Measurements from ENCODE around the gene SMAD7. TPM values are rescaled to one million over a fixed set of nuclear protein-coding genes. Genes with fewer than 3 reads are reported as not detected.

SMAD7 gene
- total and polyA plus RNA-seq, 2 experiments from 2014 or later: 11.8 to 29.8 TPM

GRCh38 chr18:48876590-48876989 is 74.2 kb downstream of the SMAD7 start:
- Histone ChIP-seq H3K27me3 (ENCODE audit: insufficient read depth) (no peaks in the 10 kb centered on the region), H3K4me2 (no peak overlapping the region), H3K9me2 (ENCODE audit: insufficient read depth) (peaks cover 6% of the 10 kb centered on the region; the same call in 1 of the 2 replicates), H4K20me1 (replicated peaks; ENCODE audit: insufficient read depth) (no peaks in the 10 kb centered on the region), H3K4me1 (ENCODE audit: insufficient read depth) (peaks cover 5% of the 10 kb centered on the region), H3K79me2 (replicated peaks; ENCODE audit: insufficient read depth) (no peaks in the 10 kb centered on the region), H3F3A (replicated peaks; ENCODE audit: low read depth) (no peaks in the 10 kb centered on the region), H3K36me3 (ENCODE audit: insufficient read depth) (no peaks in the 10 kb centered on the region; the same call in 1 of the 2 replicates), H2AFZ (0 out of 2 replicates have a peak overlapping the region, but pooled peaks have one; percentile 10), H3K27ac (ENCODE audit: low read depth) (no peak overlapping the region), H3K4me3 (no peak overlapping the region)
- peaks cover 18% of the 10 kb centered on the region for H3K27me3 Mint-ChIP-seq (ENCODE audit: insufficient read depth, low read depth, poor library complexity)
- H3K27ac Mint-ChIP-seq: no peak overlapping the region
- H3K4me3 Mint-ChIP-seq: no peak overlapping the region
- DNase-seq (ENCODE audit: low spot score): no peak
- no peaks in the 10 kb centered on the region for H3K36me3 Mint-ChIP-seq (ENCODE audit: low read depth)
- H3K9me3 Mint-ChIP-seq: peaks cover 2% of the 10 kb centered on the region; the same call in 2 of the 3 replicates
- no peak for ATAC-seq
- TF ChIP-seq ETS1 (IDR thresholded peaks at IDR 0.05): no peak
- no peak for TF ChIP-seq ZNF331 (CRISPR knock-in tag; IDR thresholded peaks at IDR 0.05; ENCODE audit: low read depth)
- TF ChIP-seq, protein P1, sequence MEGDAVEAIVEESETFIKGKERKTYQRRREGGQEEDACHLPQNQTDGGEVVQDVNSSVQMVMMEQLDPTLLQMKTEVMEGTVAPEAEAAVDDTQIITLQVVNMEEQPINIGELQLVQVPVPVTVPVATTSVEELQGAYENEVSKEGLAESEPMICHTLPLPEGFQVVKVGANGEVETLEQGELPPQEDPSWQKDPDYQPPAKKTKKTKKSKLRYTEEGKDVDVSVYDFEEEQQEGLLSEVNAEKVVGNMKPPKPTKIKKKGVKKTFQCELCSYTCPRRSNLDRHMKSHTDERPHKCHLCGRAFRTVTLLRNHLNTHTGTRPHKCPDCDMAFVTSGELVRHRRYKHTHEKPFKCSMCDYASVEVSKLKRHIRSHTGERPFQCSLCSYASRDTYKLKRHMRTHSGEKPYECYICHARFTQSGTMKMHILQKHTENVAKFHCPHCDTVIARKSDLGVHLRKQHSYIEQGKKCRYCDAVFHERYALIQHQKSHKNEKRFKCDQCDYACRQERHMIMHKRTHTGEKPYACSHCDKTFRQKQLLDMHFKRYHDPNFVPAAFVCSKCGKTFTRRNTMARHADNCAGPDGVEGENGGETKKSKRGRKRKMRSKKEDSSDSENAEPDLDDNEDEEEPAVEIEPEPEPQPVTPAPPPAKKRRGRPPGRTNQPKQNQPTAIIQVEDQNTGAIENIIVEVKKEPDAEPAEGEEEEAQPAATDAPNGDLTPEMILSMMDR (conservative IDR thresholded peaks at IDR 0.05; ENCODE audit: low read depth in 2 of 2): no peak
- peaks cover 23% of the 10 kb centered on the region for H3K4me1 Mint-ChIP-seq

DNA sequence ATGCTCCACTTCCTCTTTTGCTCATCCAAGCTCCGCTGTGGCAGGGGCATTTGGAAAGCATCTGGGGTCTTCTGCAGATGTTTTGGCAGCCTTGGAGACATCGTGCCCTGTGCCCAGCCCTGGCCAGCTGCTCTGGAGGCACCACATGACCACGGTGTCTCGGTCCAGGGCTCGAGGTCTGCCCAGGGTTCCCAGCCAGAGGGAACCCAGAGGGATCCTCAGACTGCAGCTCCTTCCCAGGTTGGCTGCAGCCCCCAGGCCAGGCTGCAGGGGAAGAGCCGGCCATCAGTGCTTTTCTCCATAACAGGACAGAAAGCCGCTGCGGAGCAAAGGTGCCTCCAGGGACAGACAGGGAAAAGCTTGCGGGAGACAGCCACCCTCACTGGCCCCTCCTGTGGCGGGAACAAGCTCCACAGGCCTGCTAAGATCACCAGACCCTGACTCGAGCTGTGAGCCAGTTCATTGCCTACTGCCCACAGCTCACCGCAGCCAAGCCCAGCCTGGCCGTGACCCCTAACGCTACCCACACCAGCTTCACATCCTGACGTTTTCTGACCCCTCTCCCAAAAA is 74.7 kb downstream of the SMAD7 start:
- Mint-ChIP-seq H3K4me1 (peaks cover 23% of the 10 kb centered on the region), H3K36me3 (ENCODE audit: low read depth) (no peaks in the 10 kb centered on the region), H3K27ac (no peak overlapping the region), H3K9me3 (no peaks in the 10 kb centered on the region; the same call in 1 of the 3 replicates), H3K4me3 (no peak overlapping the region), H3K27me3 (ENCODE audit: insufficient read depth, low read depth, poor library complexity) (peaks cover 23% of the 10 kb centered on the region)
- no peak overlapping the region for H3K27ac ChIP-seq (ENCODE audit: low read depth)
- H3K36me3 ChIP-seq (ENCODE audit: insufficient read depth): no peaks in the 10 kb centered on the region; the same call in 1 of the 2 replicates
- peak; percentile 69 for DNase-seq (ENCODE audit: low spot score)
- ATAC-seq: peak; percentile 74
- H3K4me1 ChIP-seq (ENCODE audit: insufficient read depth): peaks cover 5% of the 10 kb centered on the region
- no peaks in the 10 kb centered on the region for H3K79me2 ChIP-seq (replicated peaks; ENCODE audit: insufficient read depth)
- no peaks in the 10 kb centered on the region for H4K20me1 ChIP-seq (replicated peaks; ENCODE audit: insufficient read depth)
- no peaks in the 10 kb centered on the region for H3F3A ChIP-seq (replicated peaks; ENCODE audit: low read depth)
- no peak overlapping the region for H3K4me2 ChIP-seq
- H3K9me2 ChIP-seq (ENCODE audit: insufficient read depth): peaks cover 6% of the 10 kb centered on the region; the same call in 1 of the 2 replicates
- H2AFZ ChIP-seq: peak overlapping the region; percentile 83
- H3K4me3 ChIP-seq: no peak overlapping the region
- no peaks in the 10 kb centered on the region for H3K27me3 ChIP-seq (ENCODE audit: insufficient read depth)
- TF ChIP-seq ZNF114 (CRISPR knock-in tag; IDR thresholded peaks at IDR 0.05): no peak
- TF ChIP-seq ETS1 (IDR thresholded peaks at IDR 0.05): no peak
- TF ChIP-seq POLR2AphosphoS5 (IDR thresholded peaks at IDR 0.05; ENCODE audit: low read depth): no peak
- no peak for TF ChIP-seq STAT1 (IDR thresholded peaks at IDR 0.05; ENCODE audit: unreplicated experiment)
- no peak for TF ChIP-seq ZNF331 (CRISPR knock-in tag; IDR thresholded peaks at IDR 0.05; ENCODE audit: low read depth)
- TF ChIP-seq, protein P2, sequence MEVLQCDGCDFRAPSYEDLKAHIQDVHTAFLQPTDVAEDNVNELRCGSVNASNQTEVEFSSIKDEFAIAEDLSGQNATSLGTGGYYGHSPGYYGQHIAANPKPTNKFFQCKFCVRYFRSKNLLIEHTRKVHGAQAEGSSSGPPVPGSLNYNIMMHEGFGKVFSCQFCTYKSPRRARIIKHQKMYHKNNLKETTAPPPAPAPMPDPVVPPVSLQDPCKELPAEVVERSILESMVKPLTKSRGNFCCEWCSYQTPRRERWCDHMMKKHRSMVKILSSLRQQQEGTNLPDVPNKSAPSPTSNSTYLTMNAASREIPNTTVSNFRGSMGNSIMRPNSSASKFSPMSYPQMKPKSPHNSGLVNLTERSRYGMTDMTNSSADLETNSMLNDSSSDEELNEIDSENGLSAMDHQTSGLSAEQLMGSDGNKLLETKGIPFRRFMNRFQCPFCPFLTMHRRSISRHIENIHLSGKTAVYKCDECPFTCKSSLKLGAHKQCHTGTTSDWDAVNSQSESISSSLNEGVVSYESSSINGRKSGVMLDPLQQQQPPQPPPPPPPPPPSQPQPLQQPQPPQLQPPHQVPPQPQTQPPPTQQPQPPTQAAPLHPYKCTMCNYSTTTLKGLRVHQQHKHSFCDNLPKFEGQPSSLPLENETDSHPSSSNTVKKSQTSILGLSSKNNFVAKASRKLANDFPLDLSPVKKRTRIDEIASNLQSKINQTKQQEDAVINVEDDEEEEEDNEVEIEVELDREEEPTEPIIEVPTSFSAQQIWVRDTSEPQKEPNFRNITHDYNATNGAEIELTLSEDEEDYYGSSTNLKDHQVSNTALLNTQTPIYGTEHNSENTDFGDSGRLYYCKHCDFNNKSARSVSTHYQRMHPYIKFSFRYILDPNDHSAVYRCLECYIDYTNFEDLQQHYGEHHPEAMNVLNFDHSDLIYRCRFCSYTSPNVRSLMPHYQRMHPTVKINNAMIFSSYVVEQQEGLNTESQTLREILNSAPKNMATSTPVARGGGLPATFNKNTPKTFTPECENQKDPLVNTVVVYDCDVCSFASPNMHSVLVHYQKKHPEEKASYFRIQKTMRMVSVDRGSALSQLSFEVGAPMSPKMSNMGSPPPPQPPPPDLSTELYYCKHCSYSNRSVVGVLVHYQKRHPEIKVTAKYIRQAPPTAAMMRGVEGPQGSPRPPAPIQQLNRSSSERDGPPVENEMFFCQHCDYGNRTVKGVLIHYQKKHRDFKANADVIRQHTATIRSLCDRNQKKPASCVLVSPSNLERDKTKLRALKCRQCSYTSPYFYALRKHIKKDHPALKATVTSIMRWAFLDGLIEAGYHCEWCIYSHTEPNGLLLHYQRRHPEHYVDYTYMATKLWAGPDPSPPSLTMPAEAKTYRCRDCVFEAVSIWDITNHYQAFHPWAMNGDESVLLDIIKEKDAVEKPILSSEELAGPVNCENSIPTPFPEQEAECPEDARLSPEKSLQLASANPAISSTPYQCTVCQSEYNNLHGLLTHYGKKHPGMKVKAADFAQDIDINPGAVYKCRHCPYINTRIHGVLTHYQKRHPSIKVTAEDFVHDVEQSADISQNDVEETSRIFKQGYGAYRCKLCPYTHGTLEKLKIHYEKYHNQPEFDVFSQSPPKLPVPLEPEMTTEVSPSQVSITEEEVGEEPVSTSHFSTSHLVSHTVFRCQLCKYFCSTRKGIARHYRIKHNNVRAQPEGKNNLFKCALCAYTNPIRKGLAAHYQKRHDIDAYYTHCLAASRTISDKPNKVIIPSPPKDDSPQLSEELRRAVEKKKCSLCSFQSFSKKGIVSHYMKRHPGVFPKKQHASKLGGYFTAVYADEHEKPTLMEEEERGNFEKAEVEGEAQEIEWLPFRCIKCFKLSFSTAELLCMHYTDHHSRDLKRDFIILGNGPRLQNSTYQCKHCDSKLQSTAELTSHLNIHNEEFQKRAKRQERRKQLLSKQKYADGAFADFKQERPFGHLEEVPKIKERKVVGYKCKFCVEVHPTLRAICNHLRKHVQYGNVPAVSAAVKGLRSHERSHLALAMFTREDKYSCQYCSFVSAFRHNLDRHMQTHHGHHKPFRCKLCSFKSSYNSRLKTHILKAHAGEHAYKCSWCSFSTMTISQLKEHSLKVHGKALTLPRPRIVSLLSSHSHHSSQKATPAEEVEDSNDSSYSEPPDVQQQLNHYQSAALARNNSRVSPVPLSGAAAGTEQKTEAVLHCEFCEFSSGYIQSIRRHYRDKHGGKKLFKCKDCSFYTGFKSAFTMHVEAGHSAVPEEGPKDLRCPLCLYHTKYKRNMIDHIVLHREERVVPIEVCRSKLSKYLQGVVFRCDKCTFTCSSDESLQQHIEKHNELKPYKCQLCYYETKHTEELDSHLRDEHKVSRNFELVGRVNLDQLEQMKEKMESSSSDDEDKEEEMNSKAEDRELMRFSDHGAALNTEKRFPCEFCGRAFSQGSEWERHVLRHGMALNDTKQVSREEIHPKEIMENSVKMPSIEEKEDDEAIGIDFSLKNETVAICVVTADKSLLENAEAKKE (CRISPR knock-in tag; IDR thresholded peaks at IDR 0.05): no peak
- TF ChIP-seq EZH2 (IDR thresholded peaks at IDR 0.05; ENCODE audit: low read depth, unreplicated experiment): no peak
- no peak for TF ChIP-seq JUNB (IDR thresholded peaks at IDR 0.05; ENCODE audit: unreplicated experiment)
